Prostate gland (tissue), 1 donor: ENCODE measurements around the gene ALDH4A1.

Experiments used
- POLR2A ChIP-seq: fragments of 450-650 bp; IDR thresholded peaks from one replicate; pipeline ENCODE4 v1.6.1; 2016; ENCODE audit warnings: antibody characterized with exemption, mild to moderate bottlenecking
- POLR2AphosphoS5 ChIP-seq: sonication (generic); formaldehyde crosslinking; IDR thresholded peaks from one replicate; pipeline ENCODE4 v1.6.1; 2017; ENCODE audit warnings: antibody characterized with exemption

DNA sequence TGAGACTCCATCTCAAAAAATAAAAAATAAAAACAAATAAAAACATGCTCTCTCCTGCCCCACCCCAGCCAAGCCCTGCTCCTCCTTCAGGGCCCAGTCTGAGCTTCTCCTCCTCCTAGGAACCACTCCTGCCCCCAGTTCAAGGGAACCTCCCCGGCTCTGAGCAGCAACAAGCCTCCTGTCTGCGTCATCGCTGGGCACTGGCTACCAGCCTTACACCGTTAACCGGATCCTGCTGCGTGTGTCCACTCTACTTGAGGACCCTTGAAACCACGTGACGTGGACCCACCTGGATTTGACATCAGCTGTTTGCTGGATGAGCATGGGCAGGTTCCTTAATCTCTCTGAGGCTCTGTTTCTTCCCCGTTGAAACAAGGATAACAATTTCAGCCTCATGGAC lies 41.3 kb downstream of the ALDH4A1 start:
- TF ChIP-seq POLR2AphosphoS5 (no peak), POLR2A (no peak)
